ENCODE data around the gene ACSS2.

GRCh38 chr20:34907616-34908469, 31.4 kb downstream of the ACSS2 start:
- TF ChIP-seq CTCF (IDR thresholded peaks at IDR 0.05 in 2 of 3, conservative IDR thresholded peaks at IDR 0.05 in 1 of 3; ENCODE audit: control insufficient read depth in 2 of 3, extremely low read depth in 1 of 3, insufficient read depth in 1 of 3, low read depth in 3 of 3, low read length in 3 of 3) (no peak), HSF1 (IDR thresholded peaks at IDR 0.05; ENCODE audit: low read depth, low read length) (no peak), EZH2 (IDR thresholded peaks at IDR 0.05; ENCODE audit: borderline replicate concordance, control insufficient read depth, low read depth, low read length) (no peak), ATF3 (IDR thresholded peaks at IDR 0.05; ENCODE audit: borderline replicate concordance, extremely low read depth, low read depth, low read length) (no peak), CEBPB (IDR thresholded peaks at IDR 0.05; ENCODE audit: borderline replicate concordance in 1 of 2, low read depth in 2 of 2, low read length in 2 of 2) (no peak), ATF7 (IDR thresholded peaks at IDR 0.05; ENCODE audit: low read depth) (no peak), EP300 (IDR thresholded peaks at IDR 0.05; ENCODE audit: borderline replicate concordance in 1 of 2, control insufficient read depth in 1 of 2, low read depth in 2 of 2, low read length in 2 of 2) (no peak), POLR2AphosphoS5 (IDR thresholded peaks at IDR 0.05; ENCODE audit: low read length) (no peak)

Data from GM12878 (cell line).